Measurements from ENCODE around the gene OTOP2.
"Not testable (repeated sequence)": the region's sequence is repeated elsewhere in the genome, so short reads cannot be mapped to it uniquely, and the experiment has no call there.

The OTOP2 gene

DNA sequence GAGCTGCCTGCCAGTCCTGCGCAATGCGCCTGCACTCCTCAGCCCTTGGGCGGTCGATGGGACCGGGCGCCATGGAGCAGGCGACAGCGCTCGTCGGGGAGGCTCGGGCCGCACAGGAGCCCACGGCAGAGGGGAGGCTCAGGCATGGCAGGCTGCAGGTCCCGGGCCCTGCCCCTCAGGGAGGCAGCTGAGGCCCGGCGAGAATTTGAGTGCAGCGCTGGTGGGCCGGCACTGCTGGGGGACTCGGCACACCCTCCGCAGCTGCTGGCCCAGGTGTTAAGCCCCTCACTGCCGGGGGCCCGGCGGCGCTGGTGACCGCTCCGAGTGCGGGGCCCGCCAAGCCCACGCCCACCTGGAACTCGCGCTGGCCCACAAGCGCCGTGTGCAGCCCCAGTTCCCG is 17.1 kb upstream of the OTOP2 start:
- Histone ChIP-seq H3K9me2 (replicated peaks; ENCODE audit: low read depth, low read length) (no peaks in the 10 kb centered on the region), H3K4me2 (ENCODE audit: low read depth, low read length, poor library complexity, severe bottlenecking) (no peak overlapping the region), H4K20me1 (ENCODE audit: insufficient read depth, low read length, poor library complexity, severe bottlenecking) (no peaks in the 10 kb centered on the region), H3K79me2 (ENCODE audit: insufficient read depth, low read length) (no peaks in the 10 kb centered on the region), H3K4me3 (ENCODE audit: low read length, poor library complexity, severe bottlenecking) (no peak overlapping the region), H3K27me3 (ENCODE audit: insufficient read depth, low read length, poor library complexity, severe bottlenecking) (no peaks in the 10 kb centered on the region), H3K9ac (ENCODE audit: low read depth, low read length, poor library complexity, severe bottlenecking) (no peak overlapping the region), H3F3A (ENCODE audit: low read depth) (no peaks in the 10 kb centered on the region), H3K36me3 (ENCODE audit: insufficient read depth, low read length) (no peaks in the 10 kb centered on the region), H2AFZ (ENCODE audit: low read length) (no peak overlapping the region), H3K9me3 (ENCODE audit: insufficient read depth, low read depth, low read length) (no peaks in the 10 kb centered on the region), H3K4me1 (ENCODE audit: insufficient read depth, low read length, poor library complexity, severe bottlenecking) (no peaks in the 10 kb centered on the region)
- no peak for TF ChIP-seq EZH2phosphoT487 (IDR thresholded peaks at IDR 0.05; ENCODE audit: borderline replicate concordance)
- TF ChIP-seq, protein P1, sequence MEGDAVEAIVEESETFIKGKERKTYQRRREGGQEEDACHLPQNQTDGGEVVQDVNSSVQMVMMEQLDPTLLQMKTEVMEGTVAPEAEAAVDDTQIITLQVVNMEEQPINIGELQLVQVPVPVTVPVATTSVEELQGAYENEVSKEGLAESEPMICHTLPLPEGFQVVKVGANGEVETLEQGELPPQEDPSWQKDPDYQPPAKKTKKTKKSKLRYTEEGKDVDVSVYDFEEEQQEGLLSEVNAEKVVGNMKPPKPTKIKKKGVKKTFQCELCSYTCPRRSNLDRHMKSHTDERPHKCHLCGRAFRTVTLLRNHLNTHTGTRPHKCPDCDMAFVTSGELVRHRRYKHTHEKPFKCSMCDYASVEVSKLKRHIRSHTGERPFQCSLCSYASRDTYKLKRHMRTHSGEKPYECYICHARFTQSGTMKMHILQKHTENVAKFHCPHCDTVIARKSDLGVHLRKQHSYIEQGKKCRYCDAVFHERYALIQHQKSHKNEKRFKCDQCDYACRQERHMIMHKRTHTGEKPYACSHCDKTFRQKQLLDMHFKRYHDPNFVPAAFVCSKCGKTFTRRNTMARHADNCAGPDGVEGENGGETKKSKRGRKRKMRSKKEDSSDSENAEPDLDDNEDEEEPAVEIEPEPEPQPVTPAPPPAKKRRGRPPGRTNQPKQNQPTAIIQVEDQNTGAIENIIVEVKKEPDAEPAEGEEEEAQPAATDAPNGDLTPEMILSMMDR (conservative IDR thresholded peaks at IDR 0.05; ENCODE audit: low read length), result no peak

DNA sequence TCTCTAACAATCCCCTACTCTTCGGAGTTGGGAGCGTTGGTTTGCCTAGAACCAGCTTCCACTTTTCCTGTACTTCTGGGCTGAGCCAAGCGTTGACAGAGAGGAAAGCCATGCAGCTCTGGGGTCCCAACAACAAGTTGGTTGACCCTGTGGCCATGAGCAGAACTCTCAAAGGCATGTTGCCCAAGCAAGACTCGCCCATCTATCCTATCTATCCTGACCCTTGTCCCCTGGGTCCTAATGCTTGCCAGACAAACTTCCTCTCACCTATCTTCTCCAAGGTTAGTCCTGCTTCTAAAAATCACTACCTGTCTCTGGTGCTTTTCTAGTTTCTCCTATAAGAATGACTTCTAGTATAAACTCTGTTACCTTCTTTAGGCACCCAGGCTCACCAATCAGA is 15.0 kb upstream of the OTOP2 start:
- not testable (repeated sequence) for H3K36me3 ChIP-seq (ENCODE audit: insufficient read depth, low read length); H3K9me2 ChIP-seq (replicated peaks; ENCODE audit: low read depth, low read length); H3K4me1 ChIP-seq (ENCODE audit: insufficient read depth, low read length, poor library complexity, severe bottlenecking); H3K9ac ChIP-seq (ENCODE audit: low read depth, low read length, poor library complexity, severe bottlenecking); H3K4me3 ChIP-seq (ENCODE audit: low read length, poor library complexity, severe bottlenecking); H3K79me2 ChIP-seq (ENCODE audit: insufficient read depth, low read length); H3F3A ChIP-seq (ENCODE audit: low read depth); H3K9me3 ChIP-seq (ENCODE audit: insufficient read depth, low read depth, low read length); H4K20me1 ChIP-seq (ENCODE audit: insufficient read depth, low read length, poor library complexity, severe bottlenecking); H2AFZ ChIP-seq (ENCODE audit: low read length); H3K27me3 ChIP-seq (ENCODE audit: insufficient read depth, low read length, poor library complexity, severe bottlenecking); H3K4me2 ChIP-seq (ENCODE audit: low read depth, low read length, poor library complexity, severe bottlenecking)

DNA sequence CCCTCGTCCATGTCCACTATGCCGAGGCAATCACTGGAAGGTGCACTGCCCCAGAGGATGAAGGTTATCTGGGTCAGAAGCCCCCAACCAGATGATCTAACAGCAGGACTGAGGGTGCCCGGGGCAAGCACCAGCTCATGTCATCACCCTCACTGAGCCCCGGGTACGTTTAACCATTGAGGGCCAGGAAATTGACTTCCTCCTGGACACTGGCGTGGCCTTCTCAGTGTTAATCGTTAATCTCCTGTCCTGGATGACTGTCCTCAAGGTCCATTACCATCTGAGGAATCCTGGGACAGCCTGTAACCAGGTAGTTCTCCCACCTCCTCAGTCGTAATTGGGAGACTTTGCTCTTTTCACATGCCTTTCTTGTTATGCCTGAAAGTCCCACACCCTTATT is 12.7 kb upstream of the OTOP2 start:
- H3K4me1 ChIP-seq (ENCODE audit: insufficient read depth, low read length, poor library complexity, severe bottlenecking); H3K36me3 ChIP-seq (ENCODE audit: insufficient read depth, low read length); H4K20me1 ChIP-seq (ENCODE audit: insufficient read depth, low read length, poor library complexity, severe bottlenecking); H3K27me3 ChIP-seq (ENCODE audit: insufficient read depth, low read length, poor library complexity, severe bottlenecking); H3K9me2 ChIP-seq (replicated peaks; ENCODE audit: low read depth, low read length); H3K9me3 ChIP-seq (ENCODE audit: insufficient read depth, low read depth, low read length); H3K4me2 ChIP-seq (ENCODE audit: low read depth, low read length, poor library complexity, severe bottlenecking); H3F3A ChIP-seq (ENCODE audit: low read depth); H3K79me2 ChIP-seq (ENCODE audit: insufficient read depth, low read length); H3K9ac ChIP-seq (ENCODE audit: low read depth, low read length, poor library complexity, severe bottlenecking); H3K4me3 ChIP-seq (ENCODE audit: low read length, poor library complexity, severe bottlenecking); H2AFZ ChIP-seq (ENCODE audit: low read length): not testable (repeated sequence)

DNA sequence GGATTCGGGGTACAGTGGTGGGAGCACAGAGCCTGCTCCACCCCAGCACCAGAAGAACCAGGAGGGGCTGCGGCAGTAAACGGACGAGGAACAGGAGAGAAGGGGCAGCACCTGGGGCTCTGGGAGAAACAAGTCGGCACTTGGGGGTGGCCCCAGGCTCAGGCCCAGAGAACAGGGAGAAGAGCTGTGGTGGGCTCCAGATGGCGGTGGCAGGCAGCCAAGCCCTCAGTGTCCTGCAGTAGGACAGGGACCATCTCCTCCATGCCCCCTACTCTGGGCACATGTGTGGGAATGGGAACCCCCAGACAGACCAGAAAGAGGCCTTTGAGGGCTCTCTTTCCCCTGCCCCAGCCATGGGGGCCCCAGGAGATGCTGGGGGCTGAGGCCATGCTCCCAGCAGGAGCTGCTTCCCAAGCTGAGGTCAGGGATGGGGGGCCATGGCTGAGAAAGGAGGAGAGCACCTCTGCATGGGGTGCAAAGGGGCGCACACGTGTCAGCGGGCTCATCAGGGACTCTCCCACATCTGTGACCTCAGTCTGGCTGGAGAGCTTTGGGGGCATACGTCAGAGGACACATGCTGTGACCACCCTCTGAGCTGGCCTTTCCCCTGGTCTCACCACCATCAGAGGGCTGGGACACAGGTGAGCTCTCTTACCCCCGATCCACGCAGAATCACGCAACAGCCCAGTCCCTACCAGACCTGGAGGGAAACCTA is 7.8 kb upstream of the OTOP2 start:
- Histone ChIP-seq H3K4me1 (ENCODE audit: insufficient read depth, low read length, poor library complexity, severe bottlenecking) (no peaks in the 10 kb centered on the region), H3K36me3 (ENCODE audit: insufficient read depth, low read length) (no peaks in the 10 kb centered on the region), H3K9ac (ENCODE audit: low read depth, low read length, poor library complexity, severe bottlenecking) (no peak overlapping the region), H3K9me3 (ENCODE audit: insufficient read depth, low read depth, low read length) (no peaks in the 10 kb centered on the region), H4K20me1 (ENCODE audit: insufficient read depth, low read length, poor library complexity, severe bottlenecking) (no peaks in the 10 kb centered on the region), H3K4me2 (ENCODE audit: low read depth, low read length, poor library complexity, severe bottlenecking) (no peak overlapping the region), H3K79me2 (ENCODE audit: insufficient read depth, low read length) (no peaks in the 10 kb centered on the region), H3K9me2 (replicated peaks; ENCODE audit: low read depth, low read length) (no peaks in the 10 kb centered on the region), H3F3A (ENCODE audit: low read depth) (no peaks in the 10 kb centered on the region), H3K27me3 (ENCODE audit: insufficient read depth, low read length, poor library complexity, severe bottlenecking) (no peaks in the 10 kb centered on the region), H3K4me3 (ENCODE audit: low read length, poor library complexity, severe bottlenecking) (no peak overlapping the region), H2AFZ (ENCODE audit: low read length) (no peak overlapping the region; the same call in 1 of the 2 replicates)
- no peak for TF ChIP-seq EZH2phosphoT487 (IDR thresholded peaks at IDR 0.05; ENCODE audit: borderline replicate concordance)
- TF ChIP-seq, protein P1 (conservative IDR thresholded peaks at IDR 0.05; ENCODE audit: low read length), result no peak

Measured in Loucy (cell line).